Spleen (tissue), 11 donors: ENCODE results near the gene BOD1. TPM values are rescaled to one million over a fixed set of nuclear protein-coding genes. Genes with fewer than 3 reads are reported as not detected.

Source experiments
- DNase-seq: peaks from one replicate; pipeline ENCODE4 v3.0.0-alpha.2; 2020
- H3K27ac ChIP-seq, 8 donors: fragments of 200-600 bp; sonication (generic) in 7 of 8; 1 replicate in 4 of 8; 2 replicates in 4 of 8; pipeline versions ENCODE4 v1.5.0 to v1.8.0; 2016 to 2021; ENCODE audit warnings: inconsistent platforms in 4 of 8, mild to moderate bottlenecking in 4 of 8, moderate library complexity in 1 of 8
- H3K27me3 ChIP-seq, 7 donors: fragments of 200-600 bp; sonication (generic) in 6 of 7; replicated peaks in 1 of 7; 1 replicate in 4 of 7; 2 replicates in 3 of 7; pipeline versions ENCODE4 v1.5.0 to v1.8.0; 2016 to 2021; ENCODE audit warnings: inconsistent platforms in 3 of 7, mild to moderate bottlenecking in 1 of 7
- H3K36me3 ChIP-seq, 6 donors: fragments of 200-600 bp; sonication (generic) in 5 of 6; 1 replicate in 4 of 6; 2 replicates in 2 of 6; pipeline versions ENCODE4 v1.5.0 to v1.8.0; 2016 to 2021; ENCODE audit warnings: inconsistent platforms in 2 of 6
- H3K4me1 ChIP-seq, 6 donors: fragments of 200-600 bp; sonication (generic) in 5 of 6; 1 replicate in 3 of 6; 2 replicates in 3 of 6; pipeline versions ENCODE4 v1.5.0 to v1.8.0; 2016 to 2021; ENCODE audit warnings: inconsistent platforms in 3 of 6
- H3K4me3 ChIP-seq, 8 donors: fragments of 200-600 bp; sonication (generic) in 7 of 8; 1 replicate in 4 of 8; 2 replicates in 4 of 8; pipeline versions ENCODE4 v1.5.0 to v1.8.0; 2016 to 2021; ENCODE audit warnings: inconsistent platforms in 4 of 8, mild to moderate bottlenecking in 4 of 8, moderate library complexity in 2 of 8
- H3K9me3 ChIP-seq, 8 donors: fragments of 200-600 bp; sonication (generic) in 7 of 8; 1 replicate in 4 of 8; 2 replicates in 4 of 8; pipeline versions ENCODE4 v1.5.0 to v1.8.0; 2016 to 2021; ENCODE audit warnings: inconsistent platforms in 4 of 8
- CTCF ChIP-seq, 11 experiments: fragments of 200-600 bp in 7 of 11; fragments of 450-650 bp in 4 of 11; sonication (generic) in 4 of 11; IDR thresholded peaks in 8 of 11; conservative IDR thresholded peaks in 3 of 11; 1 replicate in 7 of 11; 2 replicates in 4 of 11; pipeline versions ENCODE4 v1.4.0 to v1.8.0; 2016 to 2021; ENCODE audit warnings: antibody characterized with exemption in 11 of 11, inconsistent platforms in 4 of 11, mild to moderate bottlenecking in 1 of 11
- POLR2A ChIP-seq, 3 donors: fragments of 450-650 bp; IDR thresholded peaks; one replicate each; pipeline ENCODE4 v1.5.1; 2017; ENCODE audit warnings: antibody characterized with exemption in 3 of 3, mild to moderate bottlenecking in 1 of 3
- POLR2AphosphoS5 ChIP-seq, 3 donors: sonication (generic); formaldehyde crosslinking; IDR thresholded peaks; one replicate each; pipeline ENCODE4 v1.5.1; 2017; ENCODE audit warnings: antibody characterized with exemption in 3 of 3
- WGBS, 5 donors: extraction: QIAGEN DNeasy Blood & Tissue Kit in 3 of 5; methylation state at CpG; one replicate each; pipeline versions ENCODE4 v1.1.5 to v1.1.7; 2013 to 2018; 5-methylcytosine and 5-hydroxymethylcytosine counted together
- intact Hi-C: fragments of 100-400 bp; cut with DNase I; formaldehyde crosslinking; loops from one replicate; pipeline ENCODE4 v1.15.0; 2023; ENCODE audit warnings: low total_unique reads
- polyA plus RNA-seq, 3 donors: library from polyadenylated mRNA; stranded (reverse); fragments of 200-250 nt; gene quantifications; one replicate each; pipeline ENCODE4 v1.2.1, GENCODE V29; 2013
- total RNA-seq, 7 donors: library from RNA; depleted of rRNA in 3 of 7; stranded (reverse); fragments of >200 nt in 3 of 7; fragmentation: NEBNext Ultra II Directional in 4 of 7; extraction: Animal tissue kit (Norgen Biotek cat#: 25700) in 4 of 7; gene quantifications; one replicate each; pipeline versions ENCODE4 v1.1.0 to v1.2.1, GENCODE V29; 2016 to 2021
- donor health status: healthy with polysubstance abuse.
- donor health status: DM: no; HTN: no; CAD: no; lungs with moderate emphysema.
- donor health status: DM: no; HTN: no; CAD: no.
- donor health status: Bipolar disorder and iron deficiency.
- donor health status: healthy.
- donor health status: DM: no; HTN: no; CAD: no.
- donor health status: DM: yes; HTN: yes; CAD: no.

Gene BOD1
- total and polyA plus RNA-seq, 10 donors: 28.1 to 40.5 (median 31.6) TPM

GRCh38 chr5:173611706-173612105, 4.7 kb downstream of the BOD1 start:
- H3K27me3 ChIP-seq: no peaks in the 10 kb centered on the region
- no peak overlapping the region for H3K4me3 ChIP-seq
- H3K27ac ChIP-seq: no peak overlapping the region
- DNase-seq: no peak
- TF ChIP-seq POLR2AphosphoS5 (IDR thresholded peaks at IDR 0.05) (no peak), POLR2A (IDR thresholded peaks at IDR 0.05) (no peak), CTCF (IDR thresholded peaks at IDR 0.05 in 8 of 11, conservative IDR thresholded peaks at IDR 0.05 in 3 of 11) (no peak)
- no peaks in the 10 kb centered on the region for H3K9me3 ChIP-seq
- peaks cover 18 to 49% (median 29%) of the 10 kb centered on the region in 6 donors for H3K4me1 ChIP-seq
- 88 to 94% (median 92%) methylated on average over 4 of the region's 4 CpGs for WGBS, 5 donors
- intact Hi-C loops: no loop called here
- peaks cover 0 to 72% (median 57%) of the 10 kb centered on the region in 6 donors for H3K36me3 ChIP-seq

GRCh38 chr5:173604141-173604540, 12.3 kb downstream of the BOD1 start:
- H3K27ac ChIP-seq: no peak overlapping the region

GRCh38 chr5:173602423-173602822, 14.0 kb downstream of the BOD1 start:
- DNase-seq: no peak
- Histone ChIP-seq H3K4me1 (no peaks in the 10 kb centered on the region), H3K9me3 (no peaks in the 10 kb centered on the region), H3K36me3 (peaks cover 0 to 64% (median 31%) of the 10 kb centered on the region in 6 donors), H3K27ac (no peak overlapping the region), H3K27me3 (no peaks in the 10 kb centered on the region), H3K4me3 (no peak overlapping the region)
- intact Hi-C loops: no loop called here
- WGBS, 5 donors: 49 to 73% (median 54%) methylated on average over 6 of the region's 6 CpGs
- TF ChIP-seq POLR2A (IDR thresholded peaks at IDR 0.05): no peak
- TF ChIP-seq CTCF (IDR thresholded peaks at IDR 0.05 in 8 of 11, conservative IDR thresholded peaks at IDR 0.05 in 3 of 11): no peak
- no peak for TF ChIP-seq POLR2AphosphoS5 (IDR thresholded peaks at IDR 0.05)

More at GRCh38 chr5:173604141-173604540, 12.3 kb downstream of the BOD1 start:
- Histone ChIP-seq H3K4me3 (no peak overlapping the region), H3K27me3 (no peaks in the 10 kb centered on the region), H3K9me3 (no peaks in the 10 kb centered on the region), H3K4me1 (no peaks in the 10 kb centered on the region), H3K36me3 (peaks cover 0 to 72% (median 48%) of the 10 kb centered on the region in 6 donors)
- WGBS, 5 donors: 92 to 100% (median 98%) methylated on average over 1 of the region's 1 CpG
- no peak for DNase-seq
- TF ChIP-seq CTCF (IDR thresholded peaks at IDR 0.05 in 8 of 11, conservative IDR thresholded peaks at IDR 0.05 in 3 of 11) (no peak), POLR2AphosphoS5 (IDR thresholded peaks at IDR 0.05) (no peak), POLR2A (IDR thresholded peaks at IDR 0.05) (no peak)
- intact Hi-C loops: no loop called here

- intact Hi-C loops: no loop called here
These were observed 17.8 kb downstream of the BOD1 start for GRCh38 chr5:173598686-173599085.

More at GRCh38 chr5:173598686-173599085, 17.8 kb downstream of the BOD1 start:
- peaks cover 0 to 19% (median 10%) of the 10 kb centered on the region in 8 donors for H3K9me3 ChIP-seq
- 83 to 96% (median 94%) methylated on average over 3 to 4 of the region's 4 CpGs for WGBS, 5 donors
- no peak for DNase-seq
- no peaks in the 10 kb centered on the region for H3K27me3 ChIP-seq
- peaks cover 0 to 34% (median 0%) of the 10 kb centered on the region in 6 donors for H3K36me3 ChIP-seq
- no peak overlapping the region for H3K27ac ChIP-seq
- no peak overlapping the region for H3K4me3 ChIP-seq
- TF ChIP-seq POLR2A (IDR thresholded peaks at IDR 0.05) (no peak), CTCF (IDR thresholded peaks at IDR 0.05 in 8 of 11, conservative IDR thresholded peaks at IDR 0.05 in 3 of 11) (no peak), POLR2AphosphoS5 (IDR thresholded peaks at IDR 0.05) (no peak)
- H3K4me1 ChIP-seq: no peaks in the 10 kb centered on the region
